Measurements from ENCODE around the gene DCTN5. TPM values are rescaled to one million over a fixed set of nuclear protein-coding genes. Genes with fewer than 3 reads are reported as not detected.

Gene DCTN5
- total RNA-seq: 10 to 100 TPM; 14.3 to 23.4 TPM

- intact Hi-C loops (cut with DNase I): no loop called here
- TF ChIP-seq CTCF (IDR thresholded peaks at IDR 0.05) (peak in 3 of 7 experiments; percentile 8 to 34 (median 11)), POLR2A (IDR thresholded peaks at IDR 0.05) (peak in 2 of 3 donors; percentile 58 to 72)
- DNase-seq (peak; percentile 91 to 95 (median 94)), ATAC-seq (peak; percentile 100)
- Histone ChIP-seq H3K27me3 (no peaks in the 10 kb centered on the region), H3K27ac (peak within 1 kb of the TSS; percentile 50 to 82 (median 68)), H3K9me3 (no peaks in the 10 kb centered on the region), H3K4me1 (peaks cover 21% of the 10 kb centered on the region), H3K36me3 (replicated peaks in 1 of 2; ENCODE audit: insufficient read depth in 1 of 2, low read depth in 2 of 2) (no peaks in the 10 kb centered on the region), H3K4me3 (peak within 1 kb of the TSS; percentile 80 to 99)
- 1% methylated on average over 30 to 64 of the region's 64 CpGs for WGBS, 2 donors
These were observed at the start of gene DCTN5, which contains the start of gene PALB2 for GRCh38 chr16:23640931-23641765. TSS of gene DCTN5 (plus strand) at chr16:23641466. CDS start at chr16:23641543, 77 bp downstream. TSS of gene PALB2 (minus strand) at chr16:23641310. CDS start at chr16:23641157, 153 bp downstream.

- 93 to 98% methylated on average over 7 to 12 of the region's 12 CpGs for WGBS, 2 donors
- no peaks in the 10 kb centered on the region for H3K27me3 ChIP-seq
- DNase-seq: no peak
These were observed 47.1 kb upstream of the DCTN5 start for GRCh38 chr16:23594186-23594585.

GRCh38 chr16:23595246-23595950 lies 45.9 kb upstream of the DCTN5 start:
- DNase-seq (peak in 1 of 4 donors; percentile 6), ATAC-seq (no peak)
- peak overlapping the region; percentile 41 to 82 (median 66) for H3K27ac ChIP-seq
- 9 to 17% methylated on average over 24 to 34 of the region's 34 CpGs for WGBS, 2 donors
- intact Hi-C loops (cut with DNase I): no loop called here
- no peaks in the 10 kb centered on the region for H3K27me3 ChIP-seq
- H3K4me3 ChIP-seq: peak overlapping the region; percentile 80 to 98
- H3K36me3 ChIP-seq (replicated peaks in 1 of 2; ENCODE audit: insufficient read depth in 1 of 2, low read depth in 2 of 2): peaks cover 0 to 3% of the 10 kb centered on the region in 2 donors
- H3K4me1 ChIP-seq: peaks cover 13% of the 10 kb centered on the region
- TF ChIP-seq CTCF (IDR thresholded peaks at IDR 0.05): no peak
- TF ChIP-seq POLR2A (IDR thresholded peaks at IDR 0.05): no peak
- no peaks in the 10 kb centered on the region for H3K9me3 ChIP-seq

More at GRCh38 chr16:23594186-23594585, 47.1 kb upstream of the DCTN5 start:
- TF ChIP-seq CTCF (IDR thresholded peaks at IDR 0.05): no peak
- TF ChIP-seq POLR2A (IDR thresholded peaks at IDR 0.05): no peak
- Histone ChIP-seq H3K4me1 (peaks cover 13% of the 10 kb centered on the region), H3K27ac (no peak overlapping the region), H3K9me3 (no peaks in the 10 kb centered on the region), H3K4me3 (no peak overlapping the region), H3K36me3 (replicated peaks in 1 of 2; ENCODE audit: insufficient read depth in 1 of 2, low read depth in 2 of 2) (peaks cover 0 to 5% of the 10 kb centered on the region in 2 donors)
- intact Hi-C loops (cut with DNase I): no loop called here
- ATAC-seq: no peak

- Histone ChIP-seq H3K27ac (peak within 1 kb of the TSS; percentile 41 to 82 (median 66)), H3K27me3 (no peaks in the 10 kb centered on the region), H3K4me3 (peak within 1 kb of the TSS; percentile 80 to 98), H3K36me3 (replicated peaks in 1 of 2; ENCODE audit: insufficient read depth in 1 of 2, low read depth in 2 of 2) (no peaks in the 10 kb centered on the region), H3K9me3 (no peaks in the 10 kb centered on the region), H3K4me1 (peaks cover 13% of the 10 kb centered on the region)
- ATAC-seq (peak; percentile 99), DNase-seq (peak; percentile 91 to 95 (median 92))
- WGBS, 2 donors: 1 to 2% methylated on average over 18 to 67 of the region's 67 CpGs
- intact Hi-C loops (cut with DNase I): no loop called here
- TF ChIP-seq CTCF (IDR thresholded peaks at IDR 0.05): peak; percentile 96 to 100 (median 100)
- peak in 2 of 3 donors; percentile 49 to 56 for TF ChIP-seq POLR2A (IDR thresholded peaks at IDR 0.05)
These were observed 45.1 kb upstream of the DCTN5 start, which contains the start of gene NDUFAB1 for GRCh38 chr16:23595951-23596720. TSS of gene NDUFAB1 (minus strand) at chr16:23596316. CDS start at chr16:23596290, 26 bp downstream.

All from body of pancreas (tissue), 4 donors.